HEK293 (cell line): ENCODE data around the gene DVL1.

Experiments
- EGR2 ChIP-seq: fragments of 450-650 bp; formaldehyde crosslinking; IDR thresholded peaks from 2 replicates; pipeline ENCODE4 v1.5.1; 2016; ENCODE audit warnings: low read depth, missing biosample characterization, missing genetic modification characterization
- GFI1B ChIP-seq: fragments of 450-650 bp; formaldehyde crosslinking; IDR thresholded peaks from 2 replicates; pipeline ENCODE4 v1.5.1; 2016; ENCODE audit warnings: missing biosample characterization, missing genetic modification characterization
- GLIS1 ChIP-seq: fragments of 450-650 bp; formaldehyde crosslinking; IDR thresholded peaks from 2 replicates; pipeline ENCODE4 v1.5.1; 2016; ENCODE audit warnings: missing biosample characterization, missing genetic modification characterization
- KLF16 ChIP-seq: fragments of 450-650 bp; formaldehyde crosslinking; IDR thresholded peaks from 2 replicates; pipeline ENCODE4 v1.5.1; 2017; ENCODE audit warnings: missing biosample characterization, missing genetic modification characterization
- KLF7 ChIP-seq: fragments of 450-650 bp; formaldehyde crosslinking; IDR thresholded peaks from 2 replicates; pipeline ENCODE4 v1.5.1; 2016; ENCODE audit warnings: missing biosample characterization, missing genetic modification characterization, borderline replicate concordance
- ZBTB20 ChIP-seq: fragments of 450-650 bp; formaldehyde crosslinking; IDR thresholded peaks from 2 replicates; pipeline ENCODE4 v1.5.1; 2016; ENCODE audit warnings: missing biosample characterization, missing genetic modification characterization
- ZEB2 ChIP-seq: fragments of 450-650 bp; formaldehyde crosslinking; IDR thresholded peaks from 2 replicates; pipeline ENCODE4 v1.5.1; 2016; ENCODE audit warnings: missing biosample characterization, missing genetic modification characterization
- ZNF121 ChIP-seq: fragments of 450-650 bp; formaldehyde crosslinking; IDR thresholded peaks from 2 replicates; pipeline ENCODE4 v1.5.1; 2016; ENCODE audit warnings: missing biosample characterization, missing genetic modification characterization
- ZNF132 ChIP-seq: fragments of 450-650 bp; formaldehyde crosslinking; IDR thresholded peaks from 2 replicates; pipeline ENCODE4 v1.5.1; 2017; ENCODE audit warnings: missing biosample characterization, missing genetic modification characterization, borderline replicate concordance
- ZNF184 ChIP-seq: fragments of 450-650 bp; IDR thresholded peaks from 2 replicates; pipeline ENCODE4 v1.5.1; 2018; ENCODE audit warnings: missing biosample characterization, mild to moderate bottlenecking, missing genetic modification characterization
- ZNF366 ChIP-seq: fragments of 450-650 bp; formaldehyde crosslinking; conservative IDR thresholded peaks from 2 replicates; pipeline ENCODE4 v1.5.1; 2016; ENCODE audit warnings: missing biosample characterization, missing genetic modification characterization
- ZNF629 ChIP-seq: fragments of 450-650 bp; formaldehyde crosslinking; IDR thresholded peaks from 2 replicates; pipeline ENCODE4 v1.5.1; 2017; ENCODE audit warnings: missing biosample characterization, missing genetic modification characterization
- ZNF707 ChIP-seq: fragments of 450-650 bp; formaldehyde crosslinking; IDR thresholded peaks from 2 replicates; pipeline ENCODE4 v1.5.1; 2016; ENCODE audit warnings: missing biosample characterization, missing genetic modification characterization
- ZNF777 ChIP-seq: fragments of 450-650 bp; formaldehyde crosslinking; IDR thresholded peaks from 2 replicates; pipeline ENCODE4 v1.5.1; 2017; ENCODE audit warnings: missing biosample characterization, missing genetic modification characterization, borderline replicate concordance
- TF ChIP-seq, protein P1 (sequence below): fragments of 450-650 bp; formaldehyde crosslinking; IDR thresholded peaks from 2 replicates; pipeline ENCODE4 v1.5.1; 2016; ENCODE audit warnings: missing biosample characterization, missing genetic modification characterization, low read depth
- TF ChIP-seq, protein P2 (sequence below): fragments of 450-650 bp; formaldehyde crosslinking; IDR thresholded peaks from 2 replicates; pipeline ENCODE4 v1.5.1; 2017; ENCODE audit warnings: missing biosample characterization, missing genetic modification characterization
- TF ChIP-seq, protein P3 (sequence below): fragments of 450-650 bp; formaldehyde crosslinking; IDR thresholded peaks from 2 replicates; pipeline ENCODE4 v1.5.1; 2016; ENCODE audit warnings: missing biosample characterization, missing genetic modification characterization
- TF ChIP-seq, protein P4 (sequence below): fragments of 450-650 bp; formaldehyde crosslinking; IDR thresholded peaks from 2 replicates; pipeline ENCODE4 v1.5.1; 2016; ENCODE audit warnings: missing biosample characterization, missing genetic modification characterization
- TF ChIP-seq, protein P5 (sequence below): fragments of 450-650 bp; formaldehyde crosslinking; IDR thresholded peaks from 2 replicates; pipeline ENCODE4 v1.5.1; 2016; ENCODE audit warnings: missing biosample characterization, missing genetic modification characterization
- TF ChIP-seq, protein P6 (sequence below): fragments of 450-650 bp; formaldehyde crosslinking; IDR thresholded peaks from 2 replicates; pipeline ENCODE4 v1.5.1; 2017; ENCODE audit warnings: missing biosample characterization, mild to moderate bottlenecking, missing genetic modification characterization, moderate library complexity
- TF ChIP-seq, protein P7 (sequence below): fragments of 450-650 bp; formaldehyde crosslinking; IDR thresholded peaks from 2 replicates; pipeline ENCODE4 v1.5.1; 2016; ENCODE audit warnings: missing biosample characterization, missing genetic modification characterization, low read depth
- TF ChIP-seq, protein P8 (sequence below): fragments of 450-650 bp; formaldehyde crosslinking; IDR thresholded peaks from 2 replicates; pipeline ENCODE4 v1.5.1; 2016; ENCODE audit warnings: missing biosample characterization, missing genetic modification characterization

Gene DVL1

DNA sequence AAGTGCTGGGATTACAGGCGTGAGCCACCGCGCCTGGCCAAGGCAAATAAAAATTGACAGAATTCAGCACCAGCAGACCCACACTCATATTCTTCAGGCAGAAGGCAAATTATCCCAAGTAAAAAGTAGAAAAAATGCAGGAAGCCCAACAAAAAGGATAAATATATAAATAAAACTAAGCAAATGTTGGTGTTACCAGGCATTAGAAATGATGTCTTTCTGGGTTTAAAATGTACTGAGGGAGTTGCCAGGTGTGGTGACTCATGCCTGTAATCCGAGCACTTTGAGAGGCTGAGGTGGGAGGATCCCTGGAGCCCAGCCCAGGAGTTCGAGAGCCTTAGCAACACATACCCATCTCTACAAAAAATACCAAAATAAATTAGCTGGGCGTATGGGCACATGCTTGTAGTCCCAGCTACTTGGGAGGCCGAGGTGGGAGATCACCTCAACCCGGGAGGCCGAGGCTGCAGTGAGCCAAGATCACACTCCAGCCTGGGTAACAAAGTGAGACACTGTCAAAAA is 31.0 kb downstream of the DVL1 start (continued):
- TF ChIP-seq EGR2 (tag by site-specific recombination): peak; percentile 39; the same call in 1 of the 2 replicates
- TF ChIP-seq, protein P1, sequence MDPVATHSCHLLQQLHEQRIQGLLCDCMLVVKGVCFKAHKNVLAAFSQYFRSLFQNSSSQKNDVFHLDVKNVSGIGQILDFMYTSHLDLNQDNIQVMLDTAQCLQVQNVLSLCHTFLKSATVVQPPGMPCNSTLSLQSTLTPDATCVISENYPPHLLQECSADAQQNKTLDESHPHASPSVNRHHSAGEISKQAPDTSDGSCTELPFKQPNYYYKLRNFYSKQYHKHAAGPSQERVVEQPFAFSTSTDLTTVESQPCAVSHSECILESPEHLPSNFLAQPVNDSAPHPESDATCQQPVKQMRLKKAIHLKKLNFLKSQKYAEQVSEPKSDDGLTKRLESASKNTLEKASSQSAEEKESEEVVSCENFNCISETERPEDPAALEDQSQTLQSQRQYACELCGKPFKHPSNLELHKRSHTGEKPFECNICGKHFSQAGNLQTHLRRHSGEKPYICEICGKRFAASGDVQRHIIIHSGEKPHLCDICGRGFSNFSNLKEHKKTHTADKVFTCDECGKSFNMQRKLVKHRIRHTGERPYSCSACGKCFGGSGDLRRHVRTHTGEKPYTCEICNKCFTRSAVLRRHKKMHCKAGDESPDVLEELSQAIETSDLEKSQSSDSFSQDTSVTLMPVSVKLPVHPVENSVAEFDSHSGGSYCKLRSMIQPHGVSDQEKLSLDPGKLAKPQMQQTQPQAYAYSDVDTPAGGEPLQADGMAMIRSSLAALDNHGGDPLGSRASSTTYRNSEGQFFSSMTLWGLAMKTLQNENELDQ (tag by site-specific recombination): no peak
- TF ChIP-seq, protein P2, sequence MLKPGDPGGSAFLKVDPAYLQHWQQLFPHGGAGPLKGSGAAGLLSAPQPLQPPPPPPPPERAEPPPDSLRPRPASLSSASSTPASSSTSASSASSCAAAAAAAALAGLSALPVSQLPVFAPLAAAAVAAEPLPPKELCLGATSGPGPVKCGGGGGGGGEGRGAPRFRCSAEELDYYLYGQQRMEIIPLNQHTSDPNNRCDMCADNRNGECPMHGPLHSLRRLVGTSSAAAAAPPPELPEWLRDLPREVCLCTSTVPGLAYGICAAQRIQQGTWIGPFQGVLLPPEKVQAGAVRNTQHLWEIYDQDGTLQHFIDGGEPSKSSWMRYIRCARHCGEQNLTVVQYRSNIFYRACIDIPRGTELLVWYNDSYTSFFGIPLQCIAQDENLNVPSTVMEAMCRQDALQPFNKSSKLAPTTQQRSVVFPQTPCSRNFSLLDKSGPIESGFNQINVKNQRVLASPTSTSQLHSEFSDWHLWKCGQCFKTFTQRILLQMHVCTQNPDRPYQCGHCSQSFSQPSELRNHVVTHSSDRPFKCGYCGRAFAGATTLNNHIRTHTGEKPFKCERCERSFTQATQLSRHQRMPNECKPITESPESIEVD (tag by site-specific recombination): peak; percentile 97
- TF ChIP-seq, protein P3, sequence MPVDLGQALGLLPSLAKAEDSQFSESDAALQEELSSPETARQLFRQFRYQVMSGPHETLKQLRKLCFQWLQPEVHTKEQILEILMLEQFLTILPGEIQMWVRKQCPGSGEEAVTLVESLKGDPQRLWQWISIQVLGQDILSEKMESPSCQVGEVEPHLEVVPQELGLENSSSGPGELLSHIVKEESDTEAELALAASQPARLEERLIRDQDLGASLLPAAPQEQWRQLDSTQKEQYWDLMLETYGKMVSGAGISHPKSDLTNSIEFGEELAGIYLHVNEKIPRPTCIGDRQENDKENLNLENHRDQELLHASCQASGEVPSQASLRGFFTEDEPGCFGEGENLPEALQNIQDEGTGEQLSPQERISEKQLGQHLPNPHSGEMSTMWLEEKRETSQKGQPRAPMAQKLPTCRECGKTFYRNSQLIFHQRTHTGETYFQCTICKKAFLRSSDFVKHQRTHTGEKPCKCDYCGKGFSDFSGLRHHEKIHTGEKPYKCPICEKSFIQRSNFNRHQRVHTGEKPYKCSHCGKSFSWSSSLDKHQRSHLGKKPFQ: peak; percentile 68
- no peak for TF ChIP-seq ZBTB20
- TF ChIP-seq ZNF132 (tag by site-specific recombination): no peak
- TF ChIP-seq GLIS1 (tag by site-specific recombination): peak; percentile 99
- TF ChIP-seq, protein P4, sequence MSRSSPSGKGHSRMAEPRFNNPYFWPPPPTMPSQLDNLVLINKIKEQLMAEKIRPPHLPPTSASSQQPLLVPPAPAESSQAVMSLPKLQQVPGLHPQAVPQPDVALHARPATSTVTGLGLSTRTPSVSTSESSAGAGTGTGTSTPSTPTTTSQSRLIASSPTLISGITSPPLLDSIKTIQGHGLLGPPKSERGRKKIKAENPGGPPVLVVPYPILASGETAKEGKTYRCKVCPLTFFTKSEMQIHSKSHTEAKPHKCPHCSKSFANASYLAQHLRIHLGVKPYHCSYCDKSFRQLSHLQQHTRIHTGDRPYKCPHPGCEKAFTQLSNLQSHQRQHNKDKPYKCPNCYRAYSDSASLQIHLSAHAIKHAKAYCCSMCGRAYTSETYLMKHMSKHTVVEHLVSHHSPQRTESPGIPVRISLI (tag by site-specific recombination): 0 out of 2 replicates have a peak, but pooled peaks have one; percentile 35
- TF ChIP-seq ZNF121 (tag by site-specific recombination): no peak
- TF ChIP-seq ZNF366: peak; percentile 73
- peak; percentile 56; the same call in 1 of the 2 replicates for TF ChIP-seq KLF16 (tag by site-specific recombination)
- TF ChIP-seq, protein P5, sequence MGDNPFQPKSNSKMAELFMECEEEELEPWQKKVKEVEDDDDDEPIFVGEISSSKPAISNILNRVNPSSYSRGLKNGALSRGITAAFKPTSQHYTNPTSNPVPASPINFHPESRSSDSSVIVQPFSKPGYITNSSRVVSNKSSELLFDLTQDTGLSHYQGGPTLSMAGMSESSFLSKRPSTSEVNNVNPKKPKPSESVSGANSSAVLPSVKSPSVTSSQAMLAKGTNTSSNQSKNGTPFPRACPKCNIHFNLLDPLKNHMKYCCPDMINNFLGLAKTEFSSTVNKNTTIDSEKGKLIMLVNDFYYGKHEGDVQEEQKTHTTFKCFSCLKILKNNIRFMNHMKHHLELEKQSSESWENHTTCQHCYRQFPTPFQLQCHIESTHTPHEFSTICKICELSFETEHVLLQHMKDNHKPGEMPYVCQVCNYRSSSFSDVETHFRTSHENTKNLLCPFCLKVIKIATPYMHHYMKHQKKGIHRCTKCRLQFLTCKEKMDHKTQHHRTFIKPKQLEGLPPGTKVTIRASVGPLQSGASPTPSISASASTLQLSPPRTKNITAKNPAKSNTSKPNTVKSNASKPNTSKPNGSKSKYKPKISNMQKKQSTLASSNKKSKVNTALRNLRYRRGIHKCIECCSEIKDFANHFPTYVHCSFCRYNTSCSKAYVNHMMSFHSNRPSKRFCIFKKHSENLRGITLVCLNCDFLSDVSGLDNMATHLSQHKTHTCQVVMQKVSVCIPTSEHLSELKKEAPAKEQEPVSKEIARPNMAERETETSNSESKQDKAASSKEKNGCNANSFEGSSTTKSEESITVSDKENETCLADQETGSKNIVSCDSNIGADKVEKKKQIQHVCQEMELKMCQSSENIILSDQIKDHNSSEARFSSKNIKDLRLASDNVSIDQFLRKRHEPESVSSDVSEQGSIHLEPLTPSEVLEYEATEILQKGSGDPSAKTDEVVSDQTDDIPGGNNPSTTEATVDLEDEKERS (tag by site-specific recombination): peak; percentile 13; the same call in 1 of the 2 replicates
- TF ChIP-seq, protein P6, sequence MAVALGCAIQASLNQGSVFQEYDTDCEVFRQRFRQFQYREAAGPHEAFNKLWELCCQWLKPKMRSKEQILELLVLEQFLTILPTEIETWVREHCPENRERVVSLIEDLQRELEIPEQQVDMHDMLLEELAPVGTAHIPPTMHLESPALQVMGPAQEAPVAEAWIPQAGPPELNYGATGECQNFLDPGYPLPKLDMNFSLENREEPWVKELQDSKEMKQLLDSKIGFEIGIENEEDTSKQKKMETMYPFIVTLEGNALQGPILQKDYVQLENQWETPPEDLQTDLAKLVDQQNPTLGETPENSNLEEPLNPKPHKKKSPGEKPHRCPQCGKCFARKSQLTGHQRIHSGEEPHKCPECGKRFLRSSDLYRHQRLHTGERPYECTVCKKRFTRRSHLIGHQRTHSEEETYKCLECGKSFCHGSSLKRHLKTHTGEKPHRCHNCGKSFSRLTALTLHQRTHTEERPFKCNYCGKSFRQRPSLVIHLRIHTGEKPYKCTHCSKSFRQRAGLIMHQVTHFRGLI (tag by site-specific recombination): peak; percentile 67; the same call in 1 of the 2 replicates
- TF ChIP-seq ZNF707 (tag by site-specific recombination): no peak
- no peak for TF ChIP-seq GFI1B
- TF ChIP-seq, protein P7, sequence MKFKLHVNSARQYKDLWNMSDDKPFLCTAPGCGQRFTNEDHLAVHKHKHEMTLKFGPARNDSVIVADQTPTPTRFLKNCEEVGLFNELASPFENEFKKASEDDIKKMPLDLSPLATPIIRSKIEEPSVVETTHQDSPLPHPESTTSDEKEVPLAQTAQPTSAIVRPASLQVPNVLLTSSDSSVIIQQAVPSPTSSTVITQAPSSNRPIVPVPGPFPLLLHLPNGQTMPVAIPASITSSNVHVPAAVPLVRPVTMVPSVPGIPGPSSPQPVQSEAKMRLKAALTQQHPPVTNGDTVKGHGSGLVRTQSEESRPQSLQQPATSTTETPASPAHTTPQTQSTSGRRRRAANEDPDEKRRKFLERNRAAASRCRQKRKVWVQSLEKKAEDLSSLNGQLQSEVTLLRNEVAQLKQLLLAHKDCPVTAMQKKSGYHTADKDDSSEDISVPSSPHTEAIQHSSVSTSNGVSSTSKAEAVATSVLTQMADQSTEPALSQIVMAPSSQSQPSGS: 0 out of 2 replicates have a peak, but pooled peaks have one; percentile 30
- peak; percentile 35; the same call in 1 of the 2 replicates for TF ChIP-seq KLF7 (tag by site-specific recombination)
- no peak for TF ChIP-seq ZNF777 (tag by site-specific recombination)
- TF ChIP-seq ZNF184 (tag by site-specific recombination): peak; percentile 65
- peak; percentile 96 for TF ChIP-seq ZEB2 (tag by site-specific recombination)
- TF ChIP-seq, protein P8, sequence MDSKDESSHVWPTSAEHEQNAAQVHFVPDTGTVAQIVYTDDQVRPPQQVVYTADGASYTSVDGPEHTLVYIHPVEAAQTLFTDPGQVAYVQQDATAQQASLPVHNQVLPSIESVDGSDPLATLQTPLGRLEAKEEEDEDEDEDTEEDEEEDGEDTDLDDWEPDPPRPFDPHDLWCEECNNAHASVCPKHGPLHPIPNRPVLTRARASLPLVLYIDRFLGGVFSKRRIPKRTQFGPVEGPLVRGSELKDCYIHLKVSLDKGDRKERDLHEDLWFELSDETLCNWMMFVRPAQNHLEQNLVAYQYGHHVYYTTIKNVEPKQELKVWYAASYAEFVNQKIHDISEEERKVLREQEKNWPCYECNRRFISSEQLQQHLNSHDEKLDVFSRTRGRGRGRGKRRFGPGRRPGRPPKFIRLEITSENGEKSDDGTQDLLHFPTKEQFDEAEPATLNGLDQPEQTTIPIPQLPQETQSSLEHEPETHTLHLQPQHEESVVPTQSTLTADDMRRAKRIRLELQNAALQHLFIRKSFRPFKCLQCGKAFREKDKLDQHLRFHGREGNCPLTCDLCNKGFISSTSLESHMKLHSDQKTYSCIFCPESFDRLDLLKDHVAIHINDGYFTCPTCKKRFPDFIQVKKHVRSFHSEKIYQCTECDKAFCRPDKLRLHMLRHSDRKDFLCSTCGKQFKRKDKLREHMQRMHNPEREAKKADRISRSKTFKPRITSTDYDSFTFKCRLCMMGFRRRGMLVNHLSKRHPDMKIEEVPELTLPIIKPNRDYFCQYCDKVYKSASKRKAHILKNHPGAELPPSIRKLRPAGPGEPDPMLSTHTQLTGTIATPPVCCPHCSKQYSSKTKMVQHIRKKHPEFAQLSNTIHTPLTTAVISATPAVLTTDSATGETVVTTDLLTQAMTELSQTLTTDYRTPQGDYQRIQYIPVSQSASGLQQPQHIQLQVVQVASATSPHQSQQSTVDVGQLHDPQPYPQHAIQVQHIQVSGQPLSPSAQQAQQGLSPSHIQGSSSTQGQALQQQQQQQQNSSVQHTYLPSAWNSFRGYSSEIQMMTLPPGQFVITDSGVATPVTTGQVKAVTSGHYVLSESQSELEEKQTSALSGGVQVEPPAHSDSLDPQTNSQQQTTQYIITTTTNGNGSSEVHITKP (tag by site-specific recombination): peak; percentile 47; the same call in 1 of the 2 replicates
- TF ChIP-seq ZNF629 (tag by site-specific recombination): peak; percentile 67
